HEK293 (cell line): ENCODE measurements around the gene SLC44A1.

Source experiments
- ATF2 ChIP-seq: fragments of 450-650 bp; formaldehyde crosslinking; IDR thresholded peaks from 2 replicates; pipeline ENCODE4 v1.5.1; 2016; ENCODE audit warnings: missing biosample characterization, missing genetic modification characterization, low read depth
- BCL11A ChIP-seq: fragments of 450-650 bp; formaldehyde crosslinking; IDR thresholded peaks from 2 replicates; pipeline ENCODE4 v1.5.1; 2016; ENCODE audit warnings: low read depth, missing biosample characterization, missing genetic modification characterization
- CTCF ChIP-seq: fragments of 450-650 bp; formaldehyde crosslinking; IDR thresholded peaks from 2 replicates; pipeline ENCODE4 v1.5.1; 2016; ENCODE audit warnings: missing biosample characterization, missing genetic modification characterization
- GFI1B ChIP-seq: fragments of 450-650 bp; formaldehyde crosslinking; IDR thresholded peaks from 2 replicates; pipeline ENCODE4 v1.5.1; 2016; ENCODE audit warnings: missing biosample characterization, missing genetic modification characterization
- GLI4 ChIP-seq: fragments of 450-650 bp; formaldehyde crosslinking; IDR thresholded peaks from 2 replicates; pipeline ENCODE4 v1.5.1; 2016; ENCODE audit warnings: missing biosample characterization, missing genetic modification characterization
- KLF16 ChIP-seq: fragments of 450-650 bp; formaldehyde crosslinking; IDR thresholded peaks from 2 replicates; pipeline ENCODE4 v1.5.1; 2017; ENCODE audit warnings: missing biosample characterization, missing genetic modification characterization
- KLF8 ChIP-seq: fragments of 450-650 bp; formaldehyde crosslinking; IDR thresholded peaks from 2 replicates; pipeline ENCODE4 v1.5.1; 2016; ENCODE audit warnings: missing biosample characterization, missing genetic modification characterization
- REST ChIP-seq: fragments of 450-650 bp; formaldehyde crosslinking; IDR thresholded peaks from 2 replicates; pipeline ENCODE4 v1.5.1; 2016; ENCODE audit warnings: missing biosample characterization, missing genetic modification characterization
- SP3 ChIP-seq: fragments of 450-650 bp; formaldehyde crosslinking; IDR thresholded peaks from 2 replicates; pipeline ENCODE4 v1.5.1; 2016; ENCODE audit warnings: missing biosample characterization, missing genetic modification characterization
- ZBTB1 ChIP-seq: fragments of 450-650 bp; formaldehyde crosslinking; IDR thresholded peaks from 2 replicates; pipeline ENCODE4 v1.5.1; 2016; ENCODE audit warnings: missing biosample characterization, missing genetic modification characterization
- ZNF211 ChIP-seq: fragments of 450-650 bp; formaldehyde crosslinking; IDR thresholded peaks from 2 replicates; pipeline ENCODE4 v1.5.1; 2016; ENCODE audit warnings: low read depth, missing biosample characterization, missing genetic modification characterization
- ZNF23 ChIP-seq: fragments of 450-650 bp; formaldehyde crosslinking; IDR thresholded peaks from 2 replicates; pipeline ENCODE4 v1.5.1; 2016; ENCODE audit warnings: missing biosample characterization, missing genetic modification characterization, borderline replicate concordance

- TF ChIP-seq SP3 (tag by site-specific recombination) (no peak), ZNF211 (no peak), KLF8 (tag by site-specific recombination) (no peak), CTCF (no peak), ZBTB1 (no peak), GLI4 (tag by site-specific recombination) (no peak), ZNF23 (tag by site-specific recombination) (no peak), ATF2 (tag by site-specific recombination) (no peak), BCL11A (no peak), REST (tag by site-specific recombination) (no peak), KLF16 (tag by site-specific recombination) (no peak), GFI1B (tag by site-specific recombination) (no peak)
These were observed 2.3 kb downstream of the SLC44A1 start for GRCh38 chr9:105246656-105247173.
